Measurements from ENCODE around the gene TMEM63C.

TMEM63C gene

DNA sequence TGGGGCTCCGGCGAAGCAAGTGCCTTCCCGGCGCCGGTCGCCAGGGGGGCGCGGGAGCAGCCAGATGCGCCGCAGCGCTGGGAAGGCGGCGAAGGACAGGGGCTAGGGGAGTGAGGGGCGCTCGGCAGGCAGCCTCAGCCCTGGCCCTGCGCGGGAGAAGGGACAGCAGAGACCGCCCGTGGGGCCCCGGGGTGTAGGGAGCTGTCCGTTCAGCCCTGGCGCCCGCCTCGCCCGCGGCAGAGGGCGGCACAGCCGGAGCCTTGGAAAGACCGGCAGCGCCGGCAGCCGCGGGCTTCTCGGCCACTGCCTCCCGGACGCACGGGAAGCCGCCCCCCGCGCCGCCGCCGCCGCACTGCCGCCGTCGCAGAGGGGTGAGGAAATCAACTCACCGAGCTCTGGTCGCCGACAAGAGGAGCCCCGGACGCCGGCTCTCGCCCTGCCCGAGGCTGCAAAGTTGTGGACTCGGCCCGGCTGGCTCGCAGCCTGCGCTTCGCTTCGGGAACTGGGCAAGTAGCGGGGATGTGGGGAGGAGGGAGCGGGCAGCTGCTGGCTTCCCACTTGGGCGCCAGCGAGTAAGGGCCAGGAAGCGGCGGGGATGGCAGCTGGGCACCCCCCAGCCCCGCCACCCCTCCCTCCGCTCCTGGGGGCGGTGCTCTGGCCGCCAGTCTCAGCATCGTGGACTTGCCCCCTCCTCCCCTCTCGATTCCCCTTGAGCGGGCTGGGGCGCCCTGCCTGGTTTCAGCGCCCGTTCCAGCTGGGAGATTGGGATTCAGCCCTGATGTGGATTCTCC is 40.2 kb upstream of the TMEM63C start, which contains the start of gene ZDHHC22:
Gene ZDHHC22, minus strand, starts transcription at position 578 of the 791 bp plus-strand sequence. CDS start 2,053 bp downstream, outside the sequence.
- ATAC-seq, result peak; percentile 81

DNA sequence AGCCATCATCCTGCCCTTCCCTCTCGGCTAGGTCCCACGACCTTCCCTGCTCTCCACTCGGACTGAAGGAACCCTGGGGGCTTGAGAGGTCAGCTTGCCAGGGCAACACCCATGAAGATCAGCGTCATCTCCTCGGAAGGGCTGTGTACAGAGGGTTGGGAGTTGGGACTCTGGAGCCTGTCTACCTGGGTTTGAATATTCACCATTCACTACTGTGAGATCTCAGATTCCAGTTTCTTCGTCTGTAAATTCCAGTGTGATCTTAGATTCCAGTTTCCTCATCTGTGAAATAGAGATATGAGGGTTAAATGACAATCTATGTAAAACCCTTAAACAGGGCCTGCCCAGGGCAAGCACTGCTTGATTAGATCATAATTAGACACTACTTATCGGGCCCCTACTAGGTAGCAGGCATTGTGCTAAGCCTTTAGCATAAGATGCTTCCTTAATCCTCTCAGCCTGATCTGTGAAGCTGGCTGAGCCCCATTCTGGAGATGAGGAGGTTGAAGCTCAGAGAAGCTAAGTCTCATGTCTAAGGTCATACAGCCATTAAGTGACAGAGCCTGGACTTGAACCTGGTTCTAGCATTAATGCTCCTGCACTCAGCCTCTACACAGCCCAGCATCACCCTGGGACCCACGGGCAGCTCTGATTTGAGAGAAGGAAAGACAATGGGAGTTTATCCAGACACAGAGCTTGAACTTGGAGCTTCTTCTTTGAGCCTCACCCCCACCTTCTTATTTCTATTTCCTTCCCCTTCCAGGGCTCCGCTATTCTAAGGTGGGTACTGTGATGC is 39.4 kb upstream of the TMEM63C start:
- no peak for TF ChIP-seq TCF4 (CRISPR knock-in tag; IDR thresholded peaks at IDR 0.05; ENCODE audit: borderline replicate concordance)
- TF ChIP-seq OSR1 (CRISPR knock-in tag; IDR thresholded peaks at IDR 0.05), result no peak
- TF ChIP-seq, protein P1, sequence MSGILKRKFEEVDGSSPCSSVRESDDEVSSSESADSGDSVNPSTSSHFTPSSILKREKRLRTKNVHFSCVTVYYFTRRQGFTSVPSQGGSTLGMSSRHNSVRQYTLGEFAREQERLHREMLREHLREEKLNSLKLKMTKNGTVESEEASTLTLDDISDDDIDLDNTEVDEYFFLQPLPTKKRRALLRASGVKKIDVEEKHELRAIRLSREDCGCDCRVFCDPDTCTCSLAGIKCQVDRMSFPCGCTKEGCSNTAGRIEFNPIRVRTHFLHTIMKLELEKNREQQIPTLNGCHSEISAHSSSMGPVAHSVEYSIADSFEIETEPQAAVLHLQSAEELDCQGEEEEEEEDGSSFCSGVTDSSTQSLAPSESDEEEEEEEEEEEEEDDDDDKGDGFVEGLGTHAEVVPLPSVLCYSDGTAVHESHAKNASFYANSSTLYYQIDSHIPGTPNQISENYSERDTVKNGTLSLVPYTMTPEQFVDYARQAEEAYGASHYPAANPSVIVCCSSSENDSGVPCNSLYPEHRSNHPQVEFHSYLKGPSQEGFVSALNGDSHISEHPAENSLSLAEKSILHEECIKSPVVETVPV (CRISPR knock-in tag; IDR thresholded peaks at IDR 0.05), result no peak
- TF ChIP-seq ZNF8 (CRISPR knock-in tag; IDR thresholded peaks at IDR 0.05), result no peak
- no peak for TF ChIP-seq ZNF70 (CRISPR knock-in tag; IDR thresholded peaks at IDR 0.05)
- no peak for TF ChIP-seq ZFP3 (CRISPR knock-in tag; IDR thresholded peaks at IDR 0.05)
- TF ChIP-seq ZC3H10 (CRISPR knock-in tag; IDR thresholded peaks at IDR 0.05), result no peak
- no peak for TF ChIP-seq RARB (CRISPR knock-in tag; IDR thresholded peaks at IDR 0.05)
- no peak for TF ChIP-seq ARNTL (CRISPR knock-in tag; IDR thresholded peaks at IDR 0.05; ENCODE audit: borderline replicate concordance, low read depth)
- TF ChIP-seq, protein P2, sequence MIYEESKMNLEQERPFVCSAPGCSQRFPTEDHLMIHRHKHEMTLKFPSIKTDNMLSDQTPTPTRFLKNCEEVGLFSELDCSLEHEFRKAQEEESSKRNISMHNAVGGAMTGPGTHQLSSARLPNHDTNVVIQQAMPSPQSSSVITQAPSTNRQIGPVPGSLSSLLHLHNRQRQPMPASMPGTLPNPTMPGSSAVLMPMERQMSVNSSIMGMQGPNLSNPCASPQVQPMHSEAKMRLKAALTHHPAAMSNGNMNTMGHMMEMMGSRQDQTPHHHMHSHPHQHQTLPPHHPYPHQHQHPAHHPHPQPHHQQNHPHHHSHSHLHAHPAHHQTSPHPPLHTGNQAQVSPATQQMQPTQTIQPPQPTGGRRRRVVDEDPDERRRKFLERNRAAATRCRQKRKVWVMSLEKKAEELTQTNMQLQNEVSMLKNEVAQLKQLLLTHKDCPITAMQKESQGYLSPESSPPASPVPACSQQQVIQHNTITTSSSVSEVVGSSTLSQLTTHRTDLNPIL (CRISPR knock-in tag; IDR thresholded peaks at IDR 0.05; ENCODE audit: low read depth), result no peak
- TF ChIP-seq, protein P3, sequence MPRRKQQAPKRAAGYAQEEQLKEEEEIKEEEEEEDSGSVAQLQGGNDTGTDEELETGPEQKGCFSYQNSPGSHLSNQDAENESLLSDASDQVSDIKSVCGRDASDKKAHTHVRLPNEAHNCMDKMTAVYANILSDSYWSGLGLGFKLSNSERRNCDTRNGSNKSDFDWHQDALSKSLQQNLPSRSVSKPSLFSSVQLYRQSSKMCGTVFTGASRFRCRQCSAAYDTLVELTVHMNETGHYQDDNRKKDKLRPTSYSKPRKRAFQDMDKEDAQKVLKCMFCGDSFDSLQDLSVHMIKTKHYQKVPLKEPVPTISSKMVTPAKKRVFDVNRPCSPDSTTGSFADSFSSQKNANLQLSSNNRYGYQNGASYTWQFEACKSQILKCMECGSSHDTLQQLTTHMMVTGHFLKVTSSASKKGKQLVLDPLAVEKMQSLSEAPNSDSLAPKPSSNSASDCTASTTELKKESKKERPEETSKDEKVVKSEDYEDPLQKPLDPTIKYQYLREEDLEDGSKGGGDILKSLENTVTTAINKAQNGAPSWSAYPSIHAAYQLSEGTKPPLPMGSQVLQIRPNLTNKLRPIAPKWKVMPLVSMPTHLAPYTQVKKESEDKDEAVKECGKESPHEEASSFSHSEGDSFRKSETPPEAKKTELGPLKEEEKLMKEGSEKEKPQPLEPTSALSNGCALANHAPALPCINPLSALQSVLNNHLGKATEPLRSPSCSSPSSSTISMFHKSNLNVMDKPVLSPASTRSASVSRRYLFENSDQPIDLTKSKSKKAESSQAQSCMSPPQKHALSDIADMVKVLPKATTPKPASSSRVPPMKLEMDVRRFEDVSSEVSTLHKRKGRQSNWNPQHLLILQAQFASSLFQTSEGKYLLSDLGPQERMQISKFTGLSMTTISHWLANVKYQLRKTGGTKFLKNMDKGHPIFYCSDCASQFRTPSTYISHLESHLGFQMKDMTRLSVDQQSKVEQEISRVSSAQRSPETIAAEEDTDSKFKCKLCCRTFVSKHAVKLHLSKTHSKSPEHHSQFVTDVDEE (CRISPR knock-in tag; IDR thresholded peaks at IDR 0.05), result no peak
- TF ChIP-seq TOX (CRISPR knock-in tag; IDR thresholded peaks at IDR 0.05; ENCODE audit: borderline replicate concordance), result no peak
- TF ChIP-seq ESRRG (CRISPR knock-in tag; IDR thresholded peaks at IDR 0.05), result no peak
- no peak for TF ChIP-seq GLIS3 (CRISPR knock-in tag; IDR thresholded peaks at IDR 0.05)
- no peak for TF ChIP-seq SNAI2 (CRISPR knock-in tag; IDR thresholded peaks at IDR 0.05)
- TF ChIP-seq, protein P4, sequence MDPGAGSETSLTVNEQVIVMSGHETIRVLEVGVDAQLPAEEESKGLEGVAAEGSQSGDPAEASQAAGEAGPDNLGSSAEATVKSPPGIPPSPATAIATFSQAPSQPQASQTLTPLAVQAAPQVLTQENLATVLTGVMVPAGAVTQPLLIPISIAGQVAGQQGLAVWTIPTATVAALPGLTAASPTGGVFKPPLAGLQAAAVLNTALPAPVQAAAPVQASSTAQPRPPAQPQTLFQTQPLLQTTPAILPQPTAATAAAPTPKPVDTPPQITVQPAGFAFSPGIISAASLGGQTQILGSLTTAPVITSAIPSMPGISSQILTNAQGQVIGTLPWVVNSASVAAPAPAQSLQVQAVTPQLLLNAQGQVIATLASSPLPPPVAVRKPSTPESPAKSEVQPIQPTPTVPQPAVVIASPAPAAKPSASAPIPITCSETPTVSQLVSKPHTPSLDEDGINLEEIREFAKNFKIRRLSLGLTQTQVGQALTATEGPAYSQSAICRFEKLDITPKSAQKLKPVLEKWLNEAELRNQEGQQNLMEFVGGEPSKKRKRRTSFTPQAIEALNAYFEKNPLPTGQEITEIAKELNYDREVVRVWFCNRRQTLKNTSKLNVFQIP (CRISPR knock-in tag; IDR thresholded peaks at IDR 0.05; ENCODE audit: borderline replicate concordance, low read depth), result no peak
- TF ChIP-seq, protein P5, sequence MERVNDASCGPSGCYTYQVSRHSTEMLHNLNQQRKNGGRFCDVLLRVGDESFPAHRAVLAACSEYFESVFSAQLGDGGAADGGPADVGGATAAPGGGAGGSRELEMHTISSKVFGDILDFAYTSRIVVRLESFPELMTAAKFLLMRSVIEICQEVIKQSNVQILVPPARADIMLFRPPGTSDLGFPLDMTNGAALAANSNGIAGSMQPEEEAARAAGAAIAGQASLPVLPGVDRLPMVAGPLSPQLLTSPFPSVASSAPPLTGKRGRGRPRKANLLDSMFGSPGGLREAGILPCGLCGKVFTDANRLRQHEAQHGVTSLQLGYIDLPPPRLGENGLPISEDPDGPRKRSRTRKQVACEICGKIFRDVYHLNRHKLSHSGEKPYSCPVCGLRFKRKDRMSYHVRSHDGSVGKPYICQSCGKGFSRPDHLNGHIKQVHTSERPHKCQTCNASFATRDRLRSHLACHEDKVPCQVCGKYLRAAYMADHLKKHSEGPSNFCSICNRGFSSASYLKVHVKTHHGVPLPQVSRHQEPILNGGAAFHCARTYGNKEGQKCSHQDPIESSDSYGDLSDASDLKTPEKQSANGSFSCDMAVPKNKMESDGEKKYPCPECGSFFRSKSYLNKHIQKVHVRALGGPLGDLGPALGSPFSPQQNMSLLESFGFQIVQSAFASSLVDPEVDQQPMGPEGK (CRISPR knock-in tag; IDR thresholded peaks at IDR 0.05; ENCODE audit: borderline replicate concordance), result no peak
- TF ChIP-seq ZNF565 (CRISPR knock-in tag; conservative IDR thresholded peaks at IDR 0.05; ENCODE audit: low read depth), result no peak
- TF ChIP-seq PPARA (CRISPR knock-in tag; IDR thresholded peaks at IDR 0.05; ENCODE audit: borderline replicate concordance), result no peak
- ATAC-seq, result no peak

More for the DNA sequence above, 40.2 kb upstream of the TMEM63C start, which contains the start of gene ZDHHC22:
- TF ChIP-seq ZNF565 (CRISPR knock-in tag; conservative IDR thresholded peaks at IDR 0.05; ENCODE audit: low read depth) (no peak), ISL1 (CRISPR knock-in tag; IDR thresholded peaks at IDR 0.05) (no peak), ZFP30 (CRISPR knock-in tag; IDR thresholded peaks at IDR 0.05) (no peak), OSR1 (CRISPR knock-in tag; IDR thresholded peaks at IDR 0.05) (no peak), CSDC2 (CRISPR knock-in tag; IDR thresholded peaks at IDR 0.05) (no peak), ESRRG (CRISPR knock-in tag; IDR thresholded peaks at IDR 0.05) (no peak), GLIS3 (CRISPR knock-in tag; IDR thresholded peaks at IDR 0.05) (no peak), PPARA (CRISPR knock-in tag; IDR thresholded peaks at IDR 0.05; ENCODE audit: borderline replicate concordance) (no peak), RARB (CRISPR knock-in tag; IDR thresholded peaks at IDR 0.05) (no peak), SNAI2 (CRISPR knock-in tag; IDR thresholded peaks at IDR 0.05) (no peak), ZNF70 (CRISPR knock-in tag; IDR thresholded peaks at IDR 0.05) (no peak)
- TF ChIP-seq, protein P3 (CRISPR knock-in tag; IDR thresholded peaks at IDR 0.05), result no peak
